RWPE1 (cell line): ENCODE results near the gene ARL6IP1.
"Not testable (repeated sequence)": the region's sequence is repeated elsewhere in the genome, so short reads cannot be mapped to it uniquely, and the experiment has no call there.

ENCODE experiments used
- CTCF ChIA-PET: fragments of 350-600 bp; sonication (Branson Sonifier 250); formaldehyde crosslinking; extraction: SDS; loops from one replicate; lab custom pipeline; 2021; lab: Yijun Ruan, JAX
- POLR2A ChIA-PET: fragments of 400-600 bp; formaldehyde crosslinking; extraction: SDS; loops from one replicate; lab custom pipeline; 2020; ENCODE audit warnings: antibody characterized with exemption; ENCODE audit not compliant: low non-redundant PET; lab: Yijun Ruan, JAX
- DNase-seq: peaks from one replicate; pipeline ENCODE4 v3.0.0; 2012; ENCODE audit warnings: low spot score
- H3K27ac ChIP-seq: fragments of 450-650 bp; 2 replicates; pipeline ENCODE4 v1.5.1; 2017
- CTCF ChIP-seq: fragments of 450-650 bp; conservative IDR thresholded peaks from 2 replicates; pipeline ENCODE4 v1.5.1; 2017; ENCODE audit warnings: low read depth, mild to moderate bottlenecking

ARL6IP1 gene

GRCh38 chr16:18759598-18760520, 41.5 kb downstream of the ARL6IP1 start:
- POLR2A ChIA-PET, CTCF ChIA-PET, DNase-seq, H3K27ac ChIP-seq: not testable (repeated sequence)
- TF ChIP-seq CTCF: peak; percentile 46

- H3K27ac ChIP-seq, POLR2A ChIA-PET, DNase-seq, CTCF ChIA-PET: not testable (repeated sequence)
Measured at GRCh38 chr16:18757960-18758660, 43.2 kb downstream of the ARL6IP1 start.

- DNase-seq, H3K27ac ChIP-seq, CTCF ChIA-PET, POLR2A ChIA-PET: not testable (repeated sequence)
Measured at GRCh38 chr16:18756639-18757038, 44.7 kb downstream of the ARL6IP1 start.

GRCh38 chr16:18742870-18743269, 58.5 kb downstream of the ARL6IP1 start:
- CTCF ChIA-PET, DNase-seq, POLR2A ChIA-PET, H3K27ac ChIP-seq: not testable (repeated sequence)
